Left ventricle myocardium inferior (tissue), 1 donor: ENCODE results near the gene ZNF358. TPM values are rescaled to one million over a fixed set of nuclear protein-coding genes. Genes with fewer than 3 reads are reported as not detected.

Experiments used
- DNase-seq: peaks from one replicate; pipeline ENCODE4 v3.0.0-alpha.2; 2020
- H3K27ac ChIP-seq: fragments of 200-600 bp; replicated peaks from 2 replicates; pipeline ENCODE4 v1.8.0; 2021
- H3K27me3 ChIP-seq: fragments of 200-600 bp; 2 replicates; pipeline ENCODE4 v1.8.0; 2021; ENCODE audit warnings: low read depth
- H3K36me3 ChIP-seq: fragments of 200-600 bp; 2 replicates; pipeline ENCODE4 v1.8.0; 2021
- H3K4me1 ChIP-seq: fragments of 200-600 bp; 2 replicates; pipeline ENCODE4 v1.8.0; 2021
- H3K4me3 ChIP-seq: fragments of 200-600 bp; 2 replicates; pipeline ENCODE4 v1.8.0; 2021; ENCODE audit warnings: mild to moderate bottlenecking, moderate library complexity
- H3K9me3 ChIP-seq: fragments of 200-600 bp; replicated peaks from 2 replicates; pipeline ENCODE4 v1.8.0; 2021
- intact Hi-C: fragments of 100-400 bp; cut with micrococcal nuclease; formaldehyde crosslinking; loops from one replicate; pipeline ENCODE4 v1.11.0; 2022
- total RNA-seq: library from RNA; stranded (reverse); fragmentation: NEBNext Ultra II Directional; extraction: Animal tissue kit (Norgen Biotek cat#: 25700); gene quantifications from one replicate; pipeline ENCODE4 v1.2.1, GENCODE V29; 2021
- TF ChIP-seq, protein P1 (sequence below): fragments of 200-600 bp; IDR thresholded peaks from 2 replicates; pipeline ENCODE4 v1.8.0; 2021; ENCODE audit warnings: antibody characterized with exemption, mild to moderate bottlenecking, borderline replicate concordance
- donor health status: DM: no; HTN: yes; CAD: no; lungs with severe emphysema.

ZNF358 gene
- total RNA-seq, 1 donor from 2014 or later = 88.5 TPM

DNA sequence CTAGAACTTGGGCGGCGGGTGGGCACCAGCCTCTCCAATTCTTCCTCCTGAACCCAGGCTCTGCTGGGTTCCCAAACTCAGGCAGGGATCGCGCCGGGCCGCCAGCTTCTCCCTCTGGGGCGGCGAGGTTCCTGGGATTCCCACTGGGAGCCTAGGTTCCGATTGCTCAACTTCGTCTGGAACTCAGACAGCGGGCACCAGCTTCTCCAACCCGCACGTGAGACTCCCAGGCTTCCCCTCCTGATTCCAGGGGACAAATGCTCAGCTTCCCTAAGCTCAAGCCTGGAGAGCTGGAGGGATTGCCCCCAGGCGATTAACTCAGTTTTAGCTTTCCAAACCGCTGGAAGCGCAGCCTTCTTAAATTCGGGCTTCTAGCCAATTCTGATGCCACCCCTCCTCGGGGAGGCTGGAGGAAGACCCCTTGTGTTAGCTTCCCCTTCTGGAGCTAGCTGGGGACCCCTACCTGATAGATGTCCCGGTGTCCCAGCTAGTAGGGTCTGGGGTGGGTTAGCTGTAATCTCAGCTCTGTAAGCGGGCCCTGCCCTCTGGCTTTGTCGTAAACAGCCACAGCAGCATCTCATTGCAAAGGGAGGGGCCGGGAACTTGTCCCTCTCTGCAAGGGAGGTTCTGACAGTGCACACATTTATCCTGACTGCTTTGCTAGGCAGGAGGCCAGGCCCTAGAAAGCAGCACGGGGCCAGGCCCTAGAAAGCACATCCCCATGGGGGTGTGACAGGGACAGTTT lies 7.2 kb downstream of the ZNF358 start:
- TF ChIP-seq, protein P1, sequence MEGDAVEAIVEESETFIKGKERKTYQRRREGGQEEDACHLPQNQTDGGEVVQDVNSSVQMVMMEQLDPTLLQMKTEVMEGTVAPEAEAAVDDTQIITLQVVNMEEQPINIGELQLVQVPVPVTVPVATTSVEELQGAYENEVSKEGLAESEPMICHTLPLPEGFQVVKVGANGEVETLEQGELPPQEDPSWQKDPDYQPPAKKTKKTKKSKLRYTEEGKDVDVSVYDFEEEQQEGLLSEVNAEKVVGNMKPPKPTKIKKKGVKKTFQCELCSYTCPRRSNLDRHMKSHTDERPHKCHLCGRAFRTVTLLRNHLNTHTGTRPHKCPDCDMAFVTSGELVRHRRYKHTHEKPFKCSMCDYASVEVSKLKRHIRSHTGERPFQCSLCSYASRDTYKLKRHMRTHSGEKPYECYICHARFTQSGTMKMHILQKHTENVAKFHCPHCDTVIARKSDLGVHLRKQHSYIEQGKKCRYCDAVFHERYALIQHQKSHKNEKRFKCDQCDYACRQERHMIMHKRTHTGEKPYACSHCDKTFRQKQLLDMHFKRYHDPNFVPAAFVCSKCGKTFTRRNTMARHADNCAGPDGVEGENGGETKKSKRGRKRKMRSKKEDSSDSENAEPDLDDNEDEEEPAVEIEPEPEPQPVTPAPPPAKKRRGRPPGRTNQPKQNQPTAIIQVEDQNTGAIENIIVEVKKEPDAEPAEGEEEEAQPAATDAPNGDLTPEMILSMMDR = no peak
- peak overlapping the region; percentile 79 for H3K27ac ChIP-seq
- intact Hi-C loops = no loop called here
- DNase-seq = no peak
- H3K4me3 ChIP-seq = peak overlapping the region; percentile 84
- no peaks in the 10 kb centered on the region for H3K27me3 ChIP-seq
- H3K4me1 ChIP-seq = peaks cover 40% of the 10 kb centered on the region
- H3K9me3 ChIP-seq = no peaks in the 10 kb centered on the region
- H3K36me3 ChIP-seq = peaks cover 44% of the 10 kb centered on the region

DNA sequence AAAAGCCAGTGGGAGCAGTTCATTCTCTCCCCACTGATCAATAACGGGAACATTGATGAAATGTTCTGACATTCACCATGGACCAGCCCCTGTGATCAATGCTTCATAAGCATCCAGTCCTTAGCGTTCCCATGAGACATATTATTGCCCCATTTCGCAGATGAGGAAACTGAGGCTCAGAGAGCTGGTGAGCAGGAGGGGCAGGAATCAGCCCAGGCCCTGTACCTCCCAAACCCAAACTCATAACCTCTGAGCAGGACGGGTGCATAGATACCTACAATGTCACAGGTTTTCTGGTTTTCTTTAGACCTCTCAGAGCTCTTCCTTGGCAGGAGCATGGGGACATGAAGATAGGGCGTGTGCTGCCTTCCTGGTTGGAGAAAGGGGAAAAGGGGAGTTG lies 8.6 kb downstream of the ZNF358 start:
- TF ChIP-seq, protein P1 = no peak
- intact Hi-C loops = no loop called here
- peaks cover 52% of the 10 kb centered on the region for H3K36me3 ChIP-seq

DNA sequence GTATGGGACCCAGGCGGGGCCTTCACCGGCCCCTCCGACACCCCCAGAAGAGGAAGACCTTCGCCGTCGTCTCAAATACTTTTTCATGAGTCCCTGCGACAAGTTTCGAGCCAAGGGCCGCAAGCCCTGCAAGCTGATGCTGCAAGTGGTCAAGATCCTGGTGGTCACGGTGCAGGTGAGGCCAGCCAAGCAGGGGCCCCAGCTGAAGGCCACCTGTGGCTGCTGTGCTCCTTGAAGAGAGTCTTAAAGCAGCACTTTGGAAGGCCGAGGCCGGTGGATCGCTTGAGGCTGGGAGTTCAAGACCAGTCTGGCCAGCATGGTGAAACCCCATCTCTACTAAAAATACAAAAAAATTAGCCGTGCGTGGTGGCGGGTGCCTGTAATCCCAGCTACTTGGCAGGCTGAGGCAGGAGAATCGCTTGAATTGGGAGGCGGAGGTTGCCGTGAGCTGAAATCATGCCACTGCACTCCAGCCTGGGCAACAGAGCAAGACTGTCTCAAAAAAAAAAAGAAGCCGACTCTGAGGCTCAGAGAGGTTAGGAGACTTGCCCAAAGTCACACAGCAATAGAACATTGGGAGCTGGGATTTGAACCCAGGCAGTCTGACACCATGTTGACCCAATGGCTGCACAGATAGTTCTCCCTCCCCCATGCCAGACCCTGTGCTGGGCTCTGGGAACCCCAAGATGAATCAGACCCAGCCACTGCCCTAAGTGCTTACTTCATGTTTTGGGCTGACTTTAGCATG lies 9.3 kb downstream of the ZNF358 start:
- H3K4me3 ChIP-seq = no peak overlapping the region
- no peak for DNase-seq
- H3K27ac ChIP-seq = no peak overlapping the region
- TF ChIP-seq, protein P1 = no peak
- H3K27me3 ChIP-seq = no peaks in the 10 kb centered on the region
- peaks cover 52% of the 10 kb centered on the region for H3K36me3 ChIP-seq
- H3K4me1 ChIP-seq = peaks cover 40% of the 10 kb centered on the region
- no peaks in the 10 kb centered on the region for H3K9me3 ChIP-seq
- intact Hi-C loops = no loop called here

More for the DNA sequence above, 8.6 kb downstream of the ZNF358 start:
- H3K9me3 ChIP-seq = no peaks in the 10 kb centered on the region
- peaks cover 40% of the 10 kb centered on the region for H3K4me1 ChIP-seq
- no peak overlapping the region for H3K27ac ChIP-seq
- H3K4me3 ChIP-seq = no peak overlapping the region
- no peaks in the 10 kb centered on the region for H3K27me3 ChIP-seq
- DNase-seq = no peak

DNA sequence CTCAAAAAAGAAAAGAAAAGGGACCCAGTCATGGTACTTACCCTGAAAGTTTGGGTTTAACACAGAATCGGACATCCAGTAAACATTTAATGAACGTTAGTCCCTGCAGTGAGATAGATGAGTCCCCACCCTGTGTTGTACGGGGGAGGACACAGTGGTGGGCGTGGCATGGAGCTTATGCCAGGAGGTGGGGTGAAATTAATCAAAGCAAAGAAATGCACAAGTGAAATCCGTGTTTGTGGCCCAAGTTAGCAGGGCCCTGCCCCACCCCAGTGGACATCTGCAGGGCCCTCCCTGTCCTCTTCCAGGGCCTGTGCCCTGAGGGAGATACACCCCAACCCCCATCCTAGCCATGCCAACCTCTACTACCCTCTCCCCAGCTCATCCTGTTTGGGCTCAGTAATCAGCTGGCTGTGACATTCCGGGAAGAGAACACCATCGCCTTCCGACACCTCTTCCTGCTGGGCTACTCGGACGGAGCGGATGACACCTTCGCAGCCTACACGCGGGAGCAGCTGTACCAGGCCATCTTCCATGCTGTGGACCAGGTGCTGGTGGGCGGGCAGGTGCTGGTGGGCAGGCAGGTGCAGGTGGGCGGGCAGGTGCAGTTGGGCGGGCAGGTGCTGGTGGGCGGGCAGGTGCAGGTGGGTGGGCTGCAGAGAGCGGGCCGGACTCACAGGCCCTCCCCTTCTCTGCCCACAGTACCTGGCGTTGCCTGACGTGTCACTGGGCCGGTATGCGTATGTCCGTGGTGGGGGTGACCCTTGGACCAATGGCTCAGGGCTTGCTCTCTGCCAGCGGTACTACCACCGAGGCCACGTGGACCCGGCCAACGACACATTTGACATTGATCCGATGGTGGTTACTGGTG lies 10.4 kb downstream of the ZNF358 start:
- TF ChIP-seq, protein P1 = no peak
- no peak for DNase-seq
- Histone ChIP-seq H3K4me3 (no peak overlapping the region), H3K27me3 (no peaks in the 10 kb centered on the region), H3K27ac (no peak overlapping the region), H3K9me3 (no peaks in the 10 kb centered on the region), H3K36me3 (peaks cover 58% of the 10 kb centered on the region), H3K4me1 (peaks cover 33% of the 10 kb centered on the region)
- intact Hi-C loops = no loop called here

DNA sequence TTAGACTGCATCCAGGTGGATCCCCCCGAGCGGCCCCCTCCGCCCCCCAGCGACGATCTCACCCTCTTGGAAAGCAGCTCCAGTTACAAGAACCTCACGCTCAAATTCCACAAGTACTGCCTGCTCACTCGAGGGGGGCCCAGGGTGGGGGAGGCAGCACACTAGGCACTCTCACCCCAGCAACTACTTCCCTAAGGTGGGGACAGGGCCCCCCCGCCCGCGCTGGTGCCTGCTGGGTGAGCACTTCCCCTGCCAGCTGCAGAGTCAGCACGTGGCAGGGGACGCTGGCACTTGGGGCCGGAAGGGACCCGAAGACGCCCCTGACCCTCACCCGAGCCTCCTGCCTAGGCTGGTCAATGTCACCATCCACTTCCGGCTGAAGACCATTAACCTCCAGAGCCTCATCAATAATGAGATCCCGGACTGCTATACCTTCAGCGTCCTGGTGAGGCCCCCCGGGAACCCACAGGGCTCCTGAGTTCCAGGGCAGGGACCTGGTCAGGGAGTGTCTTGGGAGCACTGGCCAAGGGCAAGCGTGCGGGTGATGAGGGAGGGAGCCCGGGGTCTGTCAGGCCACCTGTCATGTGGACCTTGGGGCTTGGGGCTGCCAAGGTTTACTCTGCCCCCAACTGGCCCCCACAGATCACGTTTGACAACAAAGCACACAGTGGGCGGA lies 11.8 kb downstream of the ZNF358 start:
- H3K36me3 ChIP-seq = peaks cover 67% of the 10 kb centered on the region
- no peak overlapping the region for H3K4me3 ChIP-seq
- H3K27me3 ChIP-seq = no peaks in the 10 kb centered on the region
- no peaks in the 10 kb centered on the region for H3K9me3 ChIP-seq
- H3K27ac ChIP-seq = no peak overlapping the region
- intact Hi-C loops = no loop called here
- TF ChIP-seq, protein P1 = no peak
- peaks cover 21% of the 10 kb centered on the region for H3K4me1 ChIP-seq
- peak; percentile 61 for DNase-seq
